ENCODE results near the gene POLR2F. TPM values are rescaled to one million over a fixed set of nuclear protein-coding genes. Genes with fewer than 3 reads are reported as not detected.

Gene POLR2F
- total RNA-seq, 1 experiment from 2014 or later, result 141 TPM

- TF ChIP-seq CTCF (conservative IDR thresholded peaks at IDR 0.05), result no peak
- no peak overlapping the region for H3K27ac Mint-ChIP-seq
- H3K27me3 Mint-ChIP-seq (ENCODE audit: low read depth), result peaks cover 12% of the 10 kb centered on the region
- no peak overlapping the region for H4K8ac ChIP-seq (replicated peaks; ENCODE audit: insufficient read length, low read depth, low read length)
- no peaks in the 10 kb centered on the region for H4K20me1 ChIP-seq (ENCODE audit: control insufficient read depth, insufficient read depth, insufficient read length)
- H3K4me1 ChIP-seq (ENCODE audit: insufficient read depth, low read length), result no peaks in the 10 kb centered on the region
- no peak overlapping the region for H3K14ac ChIP-seq (ENCODE audit: insufficient read depth, low read length)
- no peaks in the 10 kb centered on the region for H3K79me2 ChIP-seq (ENCODE audit: insufficient read depth, low read length)
- no peak overlapping the region for H3K56ac ChIP-seq (ENCODE audit: insufficient read length, low read depth, low read length)
- H3K4ac ChIP-seq (ENCODE audit: low read depth, low read length), result no peak overlapping the region
- H3K27ac ChIP-seq (ENCODE audit: insufficient read length, low read depth, low read length), result no peak overlapping the region
- H2BK5ac ChIP-seq (ENCODE audit: insufficient read length, low read length), result no peak overlapping the region
- no peak overlapping the region for H4K5ac ChIP-seq (ENCODE audit: insufficient read length, low read depth, low read length)
- H3K27me3 ChIP-seq (ENCODE audit: insufficient read depth, low read length), result no peaks in the 10 kb centered on the region
- H3K23ac ChIP-seq (ENCODE audit: insufficient read length, low read depth, low read length), result no peak overlapping the region
- WGBS (ENCODE audit: extremely low coverage, insufficient read length, low lambda C conversion rate), result no CpG with 5 or more reads among the region's 5 CpGs
- peaks cover 5 to 8% of the 10 kb centered on the region in 2 experiments for H3K4me1 Mint-ChIP-seq
- H4K91ac ChIP-seq (ENCODE audit: insufficient read length, low read depth, low read length), result no peak overlapping the region
- no peak overlapping the region for H3K4me2 ChIP-seq (ENCODE audit: insufficient read depth, insufficient read length, low read length)
- H3K23me2 ChIP-seq (ENCODE audit: insufficient read length, low read depth, low read length, poor library complexity, severe bottlenecking), result no peaks in the 10 kb centered on the region
- no peak overlapping the region for H3K9ac ChIP-seq (ENCODE audit: extremely low read depth, insufficient read length, low read length)
- no peak overlapping the region for H3K18ac ChIP-seq (ENCODE audit: insufficient read length, low read depth, low read length)
- H3T11ph ChIP-seq (ENCODE audit: low read length), result no peak overlapping the region
- H2BK12ac ChIP-seq (ENCODE audit: insufficient read length, low read depth, low read length), result no peak overlapping the region
- no peaks in the 10 kb centered on the region for H3K9me3 ChIP-seq (ENCODE audit: control insufficient read depth, low read depth, low read length)
- H2AK5ac ChIP-seq (ENCODE audit: insufficient read length, low read length), result no peak overlapping the region
- H2BK20ac ChIP-seq (ENCODE audit: low read depth, low read length, poor library complexity, severe bottlenecking), result no peak overlapping the region
- no peaks in the 10 kb centered on the region for H3K36me3 Mint-ChIP-seq (ENCODE audit: insufficient read depth in 1 of 3, low read depth in 3 of 3)
- no peaks in the 10 kb centered on the region for H3K9me3 Mint-ChIP-seq
- no peak for DNase-seq
- H3K4me3 Mint-ChIP-seq, result no peak overlapping the region
- no peak overlapping the region for H2BK120ac ChIP-seq (ENCODE audit: low read depth, low read length, poor library complexity, severe bottlenecking)
- H2BK15ac ChIP-seq (ENCODE audit: low read depth, low read length), result no peak overlapping the region
- H3K79me1 ChIP-seq (ENCODE audit: insufficient read depth, low read depth, low read length, poor library complexity, severe bottlenecking), result no peaks in the 10 kb centered on the region
- H2AFZ ChIP-seq (ENCODE audit: low read length), result no peak overlapping the region
Measured at GRCh38 chr22:37990301-37990700, 36.8 kb downstream of the POLR2F start.

Data from H9 (cell line).